KMS-11 (cell line): ENCODE results near the gene PRKAR1B.

Experiments
- H2AFZ ChIP-seq: fragments of 200-600 bp; sonication (generic); 2 replicates; pipeline ENCODE4 v1.6.1; 2016; ENCODE audit warnings: antibody characterized with exemption, mixed run types, low read depth
- H3K27ac ChIP-seq: fragments of 200-600 bp; sonication (generic); 2 replicates; pipeline ENCODE4 v1.6.1; 2016; ENCODE audit warnings: mild to moderate bottlenecking, mixed run types
- H3K27me3 ChIP-seq: fragments of 200-600 bp; sonication (generic); 2 replicates; pipeline ENCODE4 v1.6.1; 2017; ENCODE audit warnings: mild to moderate bottlenecking, low read depth, mixed run types, moderate library complexity; ENCODE audit not compliant: insufficient read depth
- H3K36me3 ChIP-seq: fragments of 200-600 bp; sonication (generic); 2 replicates; pipeline ENCODE4 v1.6.1; 2017; ENCODE audit warnings: mild to moderate bottlenecking, mixed run types; ENCODE audit not compliant: insufficient read depth
- H3K4me1 ChIP-seq: fragments of 200-600 bp; sonication (generic); 2 replicates; pipeline ENCODE4 v1.6.1; 2016; ENCODE audit warnings: mild to moderate bottlenecking, low read depth, mixed run types; ENCODE audit not compliant: poor library complexity, severe bottlenecking
- H3K4me2 ChIP-seq: fragments of 200-600 bp; sonication (generic); 2 replicates; pipeline ENCODE4 v1.7.0; 2016; ENCODE audit warnings: mild to moderate bottlenecking, mixed run types
- H3K4me3 ChIP-seq: fragments of 200-600 bp; sonication (generic); IDR thresholded peaks from 2 replicates; pipeline ENCODE4 v1.6.1; 2017; ENCODE audit warnings: low read depth, low read length, mixed read lengths; ENCODE audit not compliant: insufficient read depth
- H3K79me2 ChIP-seq: fragments of 200-600 bp; sonication (generic); 2 replicates; pipeline ENCODE4 v1.6.1; 2016; ENCODE audit warnings: low read depth, mixed run types; ENCODE audit not compliant: insufficient read depth
- H3K9ac ChIP-seq: fragments of 200-600 bp; sonication (generic); 2 replicates; pipeline ENCODE4 v1.6.1; 2016; ENCODE audit warnings: mild to moderate bottlenecking, mixed run types
- H4K20me1 ChIP-seq: fragments of 200-600 bp; sonication (generic); 2 replicates; pipeline ENCODE4 v1.6.1; 2016; ENCODE audit warnings: mild to moderate bottlenecking, mixed run types; ENCODE audit not compliant: insufficient read depth
- TF ChIP-seq, protein P1 (sequence below): fragments of 200-600 bp; sonication (generic); conservative IDR thresholded peaks from 2 replicates; pipeline ENCODE4 v1.6.1; 2017; ENCODE audit warnings: low read depth, mild to moderate bottlenecking, antibody characterized with exemption, low read length, moderate library complexity, mixed read lengths

The PRKAR1B gene

DNA sequence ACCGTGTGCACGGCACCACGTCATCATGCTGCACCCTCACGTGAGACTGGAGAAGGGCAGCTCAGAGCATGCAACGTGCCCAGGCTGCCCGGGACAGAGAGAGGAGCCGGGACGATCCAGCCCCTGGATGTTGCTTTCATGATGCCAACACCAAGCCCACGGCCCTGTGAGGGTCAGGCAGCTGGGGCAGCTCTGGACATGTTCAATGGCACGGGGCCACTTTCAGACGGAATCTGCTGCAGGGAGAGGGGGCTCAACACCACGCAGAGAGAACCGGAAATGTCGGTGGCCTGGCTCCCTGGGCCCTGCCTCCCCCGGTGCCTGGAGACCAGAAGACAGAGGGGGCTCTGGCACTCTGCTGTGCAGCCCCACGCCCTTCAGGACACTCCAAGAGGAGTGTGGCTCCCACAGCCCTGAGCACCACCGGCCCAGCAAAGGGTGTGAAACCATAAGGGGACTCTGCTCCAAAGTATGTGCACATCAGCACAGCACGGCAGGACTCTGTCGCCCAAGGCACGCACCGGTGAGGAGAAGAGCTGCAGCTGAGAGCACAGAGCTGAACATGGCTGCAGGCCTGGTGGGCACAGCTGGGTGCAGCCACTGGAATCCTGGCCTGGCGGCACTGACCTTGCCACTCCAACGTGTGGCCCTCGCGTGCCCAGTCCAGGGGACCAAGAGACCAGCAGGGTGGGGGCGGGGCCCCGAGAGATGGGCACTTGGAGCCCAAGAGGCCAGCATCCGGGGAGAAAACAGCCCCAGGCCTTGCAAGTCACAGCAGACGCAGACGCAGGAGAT lies 137.1 kb downstream of the PRKAR1B start:
- H3K27ac ChIP-seq: no peak overlapping the region
- no peaks in the 10 kb centered on the region for H3K27me3 ChIP-seq
- H4K20me1 ChIP-seq: no peaks in the 10 kb centered on the region
- H3K4me3 ChIP-seq: no peak overlapping the region
- H3K9ac ChIP-seq: no peak overlapping the region
- H3K79me2 ChIP-seq: no peaks in the 10 kb centered on the region
- no peak overlapping the region for H3K4me2 ChIP-seq
- no peaks in the 10 kb centered on the region for H3K4me1 ChIP-seq
- no peak overlapping the region for H2AFZ ChIP-seq
- no peaks in the 10 kb centered on the region for H3K36me3 ChIP-seq
- TF ChIP-seq, protein P1, sequence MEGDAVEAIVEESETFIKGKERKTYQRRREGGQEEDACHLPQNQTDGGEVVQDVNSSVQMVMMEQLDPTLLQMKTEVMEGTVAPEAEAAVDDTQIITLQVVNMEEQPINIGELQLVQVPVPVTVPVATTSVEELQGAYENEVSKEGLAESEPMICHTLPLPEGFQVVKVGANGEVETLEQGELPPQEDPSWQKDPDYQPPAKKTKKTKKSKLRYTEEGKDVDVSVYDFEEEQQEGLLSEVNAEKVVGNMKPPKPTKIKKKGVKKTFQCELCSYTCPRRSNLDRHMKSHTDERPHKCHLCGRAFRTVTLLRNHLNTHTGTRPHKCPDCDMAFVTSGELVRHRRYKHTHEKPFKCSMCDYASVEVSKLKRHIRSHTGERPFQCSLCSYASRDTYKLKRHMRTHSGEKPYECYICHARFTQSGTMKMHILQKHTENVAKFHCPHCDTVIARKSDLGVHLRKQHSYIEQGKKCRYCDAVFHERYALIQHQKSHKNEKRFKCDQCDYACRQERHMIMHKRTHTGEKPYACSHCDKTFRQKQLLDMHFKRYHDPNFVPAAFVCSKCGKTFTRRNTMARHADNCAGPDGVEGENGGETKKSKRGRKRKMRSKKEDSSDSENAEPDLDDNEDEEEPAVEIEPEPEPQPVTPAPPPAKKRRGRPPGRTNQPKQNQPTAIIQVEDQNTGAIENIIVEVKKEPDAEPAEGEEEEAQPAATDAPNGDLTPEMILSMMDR: no peak

- H3K27me3 ChIP-seq: no peaks in the 10 kb centered on the region
- H2AFZ ChIP-seq: no peak overlapping the region
- no peaks in the 10 kb centered on the region for H4K20me1 ChIP-seq
- H3K4me1 ChIP-seq: no peaks in the 10 kb centered on the region
- no peaks in the 10 kb centered on the region for H3K36me3 ChIP-seq
- TF ChIP-seq, protein P1: no peak
- H3K9ac ChIP-seq: no peak overlapping the region
- no peak overlapping the region for H3K4me3 ChIP-seq
- H3K4me2 ChIP-seq: no peak overlapping the region
- H3K27ac ChIP-seq: no peak overlapping the region
- H3K79me2 ChIP-seq: no peaks in the 10 kb centered on the region
Observed at GRCh38 chr7:587767-588166, 139.3 kb downstream of the PRKAR1B start.

DNA sequence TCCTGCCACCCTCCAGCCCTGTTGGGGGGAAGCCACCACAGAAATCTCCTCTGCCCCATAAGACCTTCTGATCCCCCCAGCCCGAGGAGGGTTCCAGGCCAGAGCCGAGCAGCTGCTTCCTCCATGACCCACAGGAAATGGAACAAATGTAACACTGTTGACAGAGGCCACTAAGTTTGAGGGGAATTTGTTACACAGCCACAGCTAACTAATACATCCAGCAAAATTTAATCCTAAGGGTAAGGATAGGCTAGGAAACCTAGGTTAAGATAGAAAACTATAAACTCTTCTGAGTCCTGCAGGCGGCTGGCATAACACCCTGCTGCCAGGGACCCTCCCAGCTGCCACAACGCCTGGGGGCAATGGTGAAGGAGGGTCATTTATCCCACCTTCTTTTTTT lies 140.6 kb downstream of the PRKAR1B start:
- H2AFZ ChIP-seq: no peak overlapping the region
- no peaks in the 10 kb centered on the region for H3K27me3 ChIP-seq
- H3K4me1 ChIP-seq: no peaks in the 10 kb centered on the region
- TF ChIP-seq, protein P1: no peak
- no peak overlapping the region for H3K9ac ChIP-seq
- no peaks in the 10 kb centered on the region for H4K20me1 ChIP-seq
- H3K4me3 ChIP-seq: no peak overlapping the region
- no peak overlapping the region for H3K27ac ChIP-seq
- no peaks in the 10 kb centered on the region for H3K36me3 ChIP-seq
- no peaks in the 10 kb centered on the region for H3K79me2 ChIP-seq
- no peak overlapping the region for H3K4me2 ChIP-seq

DNA sequence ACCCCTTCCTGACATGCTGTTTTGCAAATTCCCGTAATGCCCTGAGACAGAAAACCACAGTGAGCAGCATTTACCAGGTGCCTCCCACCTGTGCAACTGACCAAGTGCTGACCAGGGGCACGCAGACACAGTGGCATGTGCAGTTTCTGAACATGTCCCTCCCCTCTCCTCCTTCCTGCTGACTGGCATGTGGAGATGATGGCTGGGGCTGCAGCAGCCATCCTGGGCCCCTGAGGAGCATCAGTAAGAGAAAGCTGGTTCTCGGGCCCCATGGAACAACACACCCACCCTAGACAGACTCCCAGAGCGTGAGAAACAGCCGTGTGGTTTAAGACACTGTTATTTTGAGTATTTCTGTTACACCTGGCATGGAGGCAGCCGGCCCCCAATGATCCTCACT lies 141.2 kb downstream of the PRKAR1B start:
- Histone ChIP-seq H3K36me3 (no peaks in the 10 kb centered on the region), H3K4me2 (no peak overlapping the region), H3K9ac (no peak overlapping the region), H3K27me3 (no peaks in the 10 kb centered on the region), H4K20me1 (no peaks in the 10 kb centered on the region), H3K4me1 (no peaks in the 10 kb centered on the region), H3K27ac (no peak overlapping the region), H3K79me2 (no peaks in the 10 kb centered on the region), H2AFZ (no peak overlapping the region), H3K4me3 (no peak overlapping the region)
- TF ChIP-seq, protein P1: no peak
